ENCODE results near the gene CLCA2.

Gene CLCA2

DNA sequence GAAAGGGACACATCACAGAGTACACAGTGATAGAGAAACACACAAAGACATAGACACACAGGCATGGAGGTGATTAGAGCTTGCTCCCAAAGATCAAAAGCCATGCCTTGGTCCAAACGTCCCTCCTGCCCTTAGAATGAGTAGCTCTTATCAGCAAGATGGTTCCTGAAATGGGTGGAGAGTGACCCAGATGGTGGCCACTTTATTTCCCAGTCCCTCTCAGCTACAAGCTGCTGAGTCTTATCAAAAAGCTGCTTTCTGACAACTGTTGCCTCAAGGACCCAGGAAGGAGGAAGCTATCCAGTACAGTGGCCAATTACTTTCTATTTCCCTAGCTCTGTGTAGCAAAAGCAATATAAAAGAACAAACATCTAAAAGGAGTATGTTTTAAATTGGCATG, 37.0 kb downstream of the CLCA2 start:
- POLR2A ChIA-PET: no interaction called here
- no peak for DNase-seq (ENCODE audit: low read depth, low spot score)
- H3K4me3 ChIP-seq (ENCODE audit: low read depth, low read length): no peak overlapping the region

DNA sequence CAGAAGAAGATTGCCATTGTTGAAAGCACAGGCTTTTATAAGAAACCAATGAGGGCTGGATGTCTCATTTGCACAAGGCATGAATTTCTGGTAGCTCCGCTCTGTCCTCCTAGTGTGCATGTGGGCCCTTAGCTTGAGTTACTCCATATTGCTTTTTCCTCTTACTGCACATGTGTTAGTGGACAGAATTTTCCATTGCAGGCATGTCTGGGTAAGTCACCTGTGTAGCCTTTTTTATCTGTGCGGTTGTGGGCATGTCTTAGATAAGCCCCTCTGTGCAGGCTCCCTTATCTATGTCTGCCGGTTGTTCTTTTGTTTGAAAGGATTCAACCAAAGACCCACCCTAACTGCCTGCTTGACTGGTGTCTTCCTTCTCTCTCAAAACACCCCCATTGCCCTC, 37.5 kb downstream of the CLCA2 start:
- H3K4me3 ChIP-seq (ENCODE audit: low read depth, low read length): no peak overlapping the region
- TF ChIP-seq, protein P1, sequence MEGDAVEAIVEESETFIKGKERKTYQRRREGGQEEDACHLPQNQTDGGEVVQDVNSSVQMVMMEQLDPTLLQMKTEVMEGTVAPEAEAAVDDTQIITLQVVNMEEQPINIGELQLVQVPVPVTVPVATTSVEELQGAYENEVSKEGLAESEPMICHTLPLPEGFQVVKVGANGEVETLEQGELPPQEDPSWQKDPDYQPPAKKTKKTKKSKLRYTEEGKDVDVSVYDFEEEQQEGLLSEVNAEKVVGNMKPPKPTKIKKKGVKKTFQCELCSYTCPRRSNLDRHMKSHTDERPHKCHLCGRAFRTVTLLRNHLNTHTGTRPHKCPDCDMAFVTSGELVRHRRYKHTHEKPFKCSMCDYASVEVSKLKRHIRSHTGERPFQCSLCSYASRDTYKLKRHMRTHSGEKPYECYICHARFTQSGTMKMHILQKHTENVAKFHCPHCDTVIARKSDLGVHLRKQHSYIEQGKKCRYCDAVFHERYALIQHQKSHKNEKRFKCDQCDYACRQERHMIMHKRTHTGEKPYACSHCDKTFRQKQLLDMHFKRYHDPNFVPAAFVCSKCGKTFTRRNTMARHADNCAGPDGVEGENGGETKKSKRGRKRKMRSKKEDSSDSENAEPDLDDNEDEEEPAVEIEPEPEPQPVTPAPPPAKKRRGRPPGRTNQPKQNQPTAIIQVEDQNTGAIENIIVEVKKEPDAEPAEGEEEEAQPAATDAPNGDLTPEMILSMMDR (IDR thresholded peaks at IDR 0.05; ENCODE audit: insufficient read depth, low read length, missing control alignments): no peak
- ChIA-PET CTCF (interaction anchor here (1.7 to 3.1 kb wide), 2 partner anchors 12 to 17 kb away, joined by 4 to 21 read pairs; no protein-coding TSS in a partner anchor), POLR2A (no interaction called here)
- DNase-seq (ENCODE audit: low read depth, low spot score): no peak

More for the DNA sequence above, 37.0 kb downstream of the CLCA2 start:
- CTCF ChIA-PET: interaction anchor here (1.0 to 3.1 kb wide), 3 partner anchors 12 to 243 kb away, joined by 3 to 21 read pairs (median 4); partner anchors contain the start of gene SH3GLB1
- TF ChIP-seq, protein P1 (IDR thresholded peaks at IDR 0.05; ENCODE audit: insufficient read depth, low read length, missing control alignments): no peak

- TF ChIP-seq, protein P1 (IDR thresholded peaks at IDR 0.05; ENCODE audit: insufficient read depth, low read length, missing control alignments): no peak
- ChIA-PET CTCF (interaction anchor here (1.5 to 2.2 kb wide), 2 partner anchors 9 to 85 kb away, joined by 3 to 8 read pairs; no protein-coding TSS in a partner anchor), POLR2A (no interaction called here)
- no peak for DNase-seq (ENCODE audit: low read depth, low spot score)
- no peak overlapping the region for H3K4me3 ChIP-seq (ENCODE audit: low read depth, low read length)
These were observed 40.8 kb downstream of the CLCA2 start for GRCh38 chr1:86464819-86465218.

GRCh38 chr1:86466109-86466844, 42.3 kb downstream of the CLCA2 start:
- ChIA-PET CTCF (no interaction called here), POLR2A (no interaction called here)
- TF ChIP-seq, protein P1 (IDR thresholded peaks at IDR 0.05; ENCODE audit: insufficient read depth, low read length, missing control alignments): no peak
- no peak for DNase-seq (ENCODE audit: low read depth, low spot score)
- no peak overlapping the region for H3K4me3 ChIP-seq (ENCODE audit: low read depth, low read length)

- CTCF ChIA-PET: no interaction called here
- TF ChIP-seq, protein P1 (IDR thresholded peaks at IDR 0.05; ENCODE audit: insufficient read depth, low read length, missing control alignments): no peak
- DNase-seq (ENCODE audit: low read depth, low spot score): no peak
- no peak overlapping the region for H3K4me3 ChIP-seq (ENCODE audit: low read depth, low read length)
- POLR2A ChIA-PET: no interaction called here
These were observed 43.0 kb downstream of the CLCA2 start for GRCh38 chr1:86466986-86467385.

GRCh38 chr1:86468501-86468977, 44.6 kb downstream of the CLCA2 start, which contains the start of gene CLCA1:
TSS of gene CLCA1 (plus strand) at chr1:86468927. CDS start at chr1:86468972, 45 bp downstream.
- no peak for DNase-seq (ENCODE audit: low read depth, low spot score)
- H3K4me3 ChIP-seq (ENCODE audit: low read depth, low read length): no peak within 1 kb of the TSS
- TF ChIP-seq, protein P1 (IDR thresholded peaks at IDR 0.05; ENCODE audit: insufficient read depth, low read length, missing control alignments): no peak
- CTCF ChIA-PET: interaction anchor here (1.3 to 1.4 kb wide), 2 partner anchors 8 to 11 kb away, joined by 3 read pairs; no protein-coding TSS in a partner anchor
- POLR2A ChIA-PET: no interaction called here

All from AG04449 (cell line).